Progenitor cell of endocrine pancreas (in vitro differentiated cells): ENCODE measurements around the gene SCN3A. TPM values are rescaled to one million over a fixed set of nuclear protein-coding genes. Genes with fewer than 3 reads are reported as not detected.

ENCODE experiments used
- DNase-seq: peaks from one replicate; pipeline ENCODE4 v3.0.0; 2021; ENCODE audit warnings: low spot score; ENCODE audit not compliant: unreplicated experiment
- H3K27ac Mint-ChIP-seq: 2 replicates; pipeline ENCODE4 v1.8.0; 2021; ENCODE audit warnings: mild to moderate bottlenecking, moderate library complexity, mixed read lengths
- H3K27me3 Mint-ChIP-seq: 2 replicates; pipeline ENCODE4 v1.8.0; 2021; ENCODE audit warnings: mixed read lengths
- H3K36me3 Mint-ChIP-seq: 2 replicates; pipeline ENCODE4 v1.8.0; 2022; ENCODE audit warnings: mixed read lengths; ENCODE audit not compliant: insufficient read depth
- H3K4me1 Mint-ChIP-seq: 2 replicates; pipeline ENCODE4 v1.8.0; 2021; ENCODE audit warnings: low read depth, mixed read lengths
- H3K4me3 Mint-ChIP-seq: 2 replicates; pipeline ENCODE4 v1.8.0; 2021; ENCODE audit warnings: low read depth, mild to moderate bottlenecking, moderate library complexity, mixed read lengths
- H3K9me3 Mint-ChIP-seq: 2 replicates; pipeline ENCODE4 v1.8.0; 2021; ENCODE audit warnings: low read depth, mixed read lengths
- total RNA-seq: library from RNA; stranded (reverse); gene quantifications from 2 replicates; pipeline ENCODE4 v1.2.1, GENCODE V29; 2021
- TF ChIP-seq, protein P1 (sequence below): fragments of 200-600 bp; sonication (generic); IDR thresholded peaks from one replicate; pipeline ENCODE4 v1.5.0; 2021; ENCODE audit warnings: antibody characterized with exemption, mild to moderate bottlenecking; ENCODE audit not compliant: unreplicated experiment

The SCN3A gene
- total RNA-seq, 1 donor from 2014 or later = 4.7 TPM

DNA sequence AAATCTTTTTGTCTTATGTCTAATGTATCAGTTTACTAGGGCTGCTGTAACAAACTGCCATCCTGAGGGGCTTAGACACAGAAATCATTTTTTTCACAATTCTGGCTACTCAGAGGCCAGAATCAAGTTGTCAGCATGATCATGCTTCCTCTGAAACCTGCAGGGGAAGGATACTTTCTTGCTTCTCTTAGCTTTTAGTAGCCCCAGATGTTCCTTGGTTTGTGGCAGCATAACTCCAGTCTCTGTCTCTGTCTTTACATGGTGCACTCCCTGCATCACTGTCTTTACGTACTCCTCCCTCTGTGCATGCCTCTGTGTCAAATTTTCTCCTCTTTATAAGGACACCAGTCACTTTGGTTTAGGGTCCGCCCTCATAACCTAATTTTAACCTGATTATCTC lies 2.0 kb upstream of the SCN3A start:
- Mint-ChIP-seq H3K27ac (no peak overlapping the region), H3K27me3 (no peaks in the 10 kb centered on the region), H3K9me3 (peaks cover 4% of the 10 kb centered on the region), H3K36me3 (no peaks in the 10 kb centered on the region), H3K4me1 (peaks cover 8% of the 10 kb centered on the region), H3K4me3 (no peak overlapping the region)
- TF ChIP-seq, protein P1, sequence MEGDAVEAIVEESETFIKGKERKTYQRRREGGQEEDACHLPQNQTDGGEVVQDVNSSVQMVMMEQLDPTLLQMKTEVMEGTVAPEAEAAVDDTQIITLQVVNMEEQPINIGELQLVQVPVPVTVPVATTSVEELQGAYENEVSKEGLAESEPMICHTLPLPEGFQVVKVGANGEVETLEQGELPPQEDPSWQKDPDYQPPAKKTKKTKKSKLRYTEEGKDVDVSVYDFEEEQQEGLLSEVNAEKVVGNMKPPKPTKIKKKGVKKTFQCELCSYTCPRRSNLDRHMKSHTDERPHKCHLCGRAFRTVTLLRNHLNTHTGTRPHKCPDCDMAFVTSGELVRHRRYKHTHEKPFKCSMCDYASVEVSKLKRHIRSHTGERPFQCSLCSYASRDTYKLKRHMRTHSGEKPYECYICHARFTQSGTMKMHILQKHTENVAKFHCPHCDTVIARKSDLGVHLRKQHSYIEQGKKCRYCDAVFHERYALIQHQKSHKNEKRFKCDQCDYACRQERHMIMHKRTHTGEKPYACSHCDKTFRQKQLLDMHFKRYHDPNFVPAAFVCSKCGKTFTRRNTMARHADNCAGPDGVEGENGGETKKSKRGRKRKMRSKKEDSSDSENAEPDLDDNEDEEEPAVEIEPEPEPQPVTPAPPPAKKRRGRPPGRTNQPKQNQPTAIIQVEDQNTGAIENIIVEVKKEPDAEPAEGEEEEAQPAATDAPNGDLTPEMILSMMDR = no peak
- no peak for DNase-seq

DNA sequence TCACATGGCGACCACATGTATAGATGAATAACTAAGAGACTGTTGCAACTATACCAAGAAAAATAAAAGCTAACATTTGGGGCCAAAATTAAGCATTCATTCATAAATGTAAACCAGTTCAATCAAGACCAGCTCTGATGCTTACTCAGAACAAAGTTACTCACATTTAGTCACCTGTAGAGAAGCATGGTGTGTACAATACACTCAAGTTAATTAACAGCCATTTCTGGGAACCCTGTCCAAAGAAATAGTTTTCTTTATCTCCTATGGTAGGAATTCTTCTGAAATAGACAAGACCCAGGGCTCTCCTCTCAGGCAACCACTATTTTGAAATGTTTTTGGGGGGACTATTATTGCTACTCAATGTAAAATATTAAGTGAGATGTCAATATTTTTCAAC lies 1.6 kb downstream of the SCN3A start:
- Mint-ChIP-seq H3K36me3 (no peaks in the 10 kb centered on the region), H3K27ac (no peak overlapping the region), H3K4me1 (peaks cover 11% of the 10 kb centered on the region), H3K27me3 (no peaks in the 10 kb centered on the region), H3K4me3 (peak overlapping the region; percentile 6), H3K9me3 (peaks cover 4% of the 10 kb centered on the region)
- DNase-seq = no peak
- TF ChIP-seq, protein P1 = no peak

DNA sequence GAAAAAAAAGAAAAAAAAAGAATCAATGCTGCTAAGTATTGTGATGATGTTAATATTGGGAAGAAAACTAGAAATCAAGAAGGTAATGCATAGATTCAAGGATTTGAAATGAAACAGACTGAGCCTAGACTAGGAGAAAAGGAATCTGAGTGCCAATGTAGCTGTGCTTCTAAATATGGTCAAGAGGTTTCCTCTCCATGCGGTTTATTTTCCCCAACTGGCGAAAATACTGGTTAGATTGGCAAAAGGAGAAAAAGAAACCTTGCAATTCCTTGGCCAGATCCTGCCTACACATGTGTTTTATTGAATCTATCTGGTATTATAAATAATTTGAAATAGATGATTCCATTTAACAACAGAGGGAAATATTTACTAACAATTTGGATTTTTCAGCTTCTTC lies 5.7 kb downstream of the SCN3A start:
- H3K4me3 Mint-ChIP-seq = no peak overlapping the region
- H3K9me3 Mint-ChIP-seq = no peaks in the 10 kb centered on the region
- no peak for DNase-seq
- H3K36me3 Mint-ChIP-seq = no peaks in the 10 kb centered on the region
- no peaks in the 10 kb centered on the region for H3K27me3 Mint-ChIP-seq
- no peak overlapping the region for H3K27ac Mint-ChIP-seq
- H3K4me1 Mint-ChIP-seq = peaks cover 18% of the 10 kb centered on the region
- TF ChIP-seq, protein P1 = no peak

DNA sequence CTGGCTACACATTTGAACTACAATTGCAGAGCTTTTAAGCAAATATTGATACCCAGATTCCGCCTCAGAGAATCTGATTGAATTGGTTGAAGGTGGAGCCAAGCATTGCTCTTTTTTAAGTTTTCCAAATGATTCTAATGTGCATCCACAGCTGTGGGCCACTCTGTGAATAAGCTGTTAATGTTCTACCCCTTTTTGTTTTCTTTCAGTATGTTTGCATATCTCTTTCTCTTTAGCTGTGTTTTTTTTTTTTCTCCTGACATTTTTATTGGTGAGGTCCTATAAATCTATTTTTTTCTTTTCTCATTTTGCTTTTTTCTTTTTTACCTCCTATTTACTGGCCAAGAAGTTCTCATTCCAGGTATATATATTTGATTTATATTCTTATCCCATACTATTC lies 6.5 kb downstream of the SCN3A start:
- TF ChIP-seq, protein P1 = no peak
- H3K27ac Mint-ChIP-seq = peak overlapping the region; percentile 78
- H3K27me3 Mint-ChIP-seq = no peaks in the 10 kb centered on the region
- H3K4me1 Mint-ChIP-seq = peaks cover 17% of the 10 kb centered on the region
- no peaks in the 10 kb centered on the region for H3K9me3 Mint-ChIP-seq
- no peaks in the 10 kb centered on the region for H3K36me3 Mint-ChIP-seq
- no peak overlapping the region for H3K4me3 Mint-ChIP-seq
- DNase-seq = no peak

DNA sequence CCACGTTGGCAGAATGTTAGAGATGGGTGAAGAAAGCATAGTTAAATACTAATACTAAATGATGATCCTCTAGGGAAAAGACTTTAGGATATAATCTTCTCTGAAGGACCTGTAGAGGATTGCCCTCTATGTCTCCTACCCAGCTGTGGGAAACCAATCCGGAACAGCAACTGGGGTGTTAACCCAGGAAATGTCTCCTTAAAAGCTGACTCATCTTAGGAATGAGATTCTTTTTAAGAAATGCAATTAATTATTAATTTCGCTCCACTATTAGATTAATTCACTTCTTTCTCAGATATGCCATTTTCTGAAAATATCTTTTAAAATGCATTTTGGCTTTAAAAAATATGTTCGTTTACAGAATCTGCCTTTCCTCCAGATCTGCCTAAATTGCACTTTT lies 7.4 kb downstream of the SCN3A start:
- TF ChIP-seq, protein P1 = no peak
- no peak overlapping the region for H3K4me3 Mint-ChIP-seq
- no peaks in the 10 kb centered on the region for H3K36me3 Mint-ChIP-seq
- H3K27ac Mint-ChIP-seq = no peak overlapping the region
- H3K9me3 Mint-ChIP-seq = no peaks in the 10 kb centered on the region
- H3K27me3 Mint-ChIP-seq = no peaks in the 10 kb centered on the region
- no peak for DNase-seq
- peaks cover 13% of the 10 kb centered on the region for H3K4me1 Mint-ChIP-seq
